OCI-LY1 (cell line): ENCODE data around the gene TMEM47.

Experiments
- CTCF ChIP-seq: fragments of 200-600 bp; sonication (generic), shearing (Covaris generic); IDR thresholded peaks from 2 replicates; pipeline ENCODE4 v1.5.1; 2017; ENCODE audit warnings: mild to moderate bottlenecking, antibody characterized with exemption, low read length, moderate library complexity, mixed read lengths
- EZH2 ChIP-seq: fragments of 200-600 bp; sonication (generic), shearing (Covaris generic); IDR thresholded peaks from 2 replicates; pipeline ENCODE4 v1.8.0; 2017; ENCODE audit warnings: borderline replicate concordance, mixed run types, mild to moderate bottlenecking, antibody characterized with exemption, low read length, moderate library complexity, mixed read lengths

GRCh38 chrX:34656467-34656841 lies 631 bp downstream of the TMEM47 start:
- no peak for TF ChIP-seq CTCF
- no peak for TF ChIP-seq EZH2
